Measurements from ENCODE around the gene TNPO2.

The TNPO2 gene

DNA sequence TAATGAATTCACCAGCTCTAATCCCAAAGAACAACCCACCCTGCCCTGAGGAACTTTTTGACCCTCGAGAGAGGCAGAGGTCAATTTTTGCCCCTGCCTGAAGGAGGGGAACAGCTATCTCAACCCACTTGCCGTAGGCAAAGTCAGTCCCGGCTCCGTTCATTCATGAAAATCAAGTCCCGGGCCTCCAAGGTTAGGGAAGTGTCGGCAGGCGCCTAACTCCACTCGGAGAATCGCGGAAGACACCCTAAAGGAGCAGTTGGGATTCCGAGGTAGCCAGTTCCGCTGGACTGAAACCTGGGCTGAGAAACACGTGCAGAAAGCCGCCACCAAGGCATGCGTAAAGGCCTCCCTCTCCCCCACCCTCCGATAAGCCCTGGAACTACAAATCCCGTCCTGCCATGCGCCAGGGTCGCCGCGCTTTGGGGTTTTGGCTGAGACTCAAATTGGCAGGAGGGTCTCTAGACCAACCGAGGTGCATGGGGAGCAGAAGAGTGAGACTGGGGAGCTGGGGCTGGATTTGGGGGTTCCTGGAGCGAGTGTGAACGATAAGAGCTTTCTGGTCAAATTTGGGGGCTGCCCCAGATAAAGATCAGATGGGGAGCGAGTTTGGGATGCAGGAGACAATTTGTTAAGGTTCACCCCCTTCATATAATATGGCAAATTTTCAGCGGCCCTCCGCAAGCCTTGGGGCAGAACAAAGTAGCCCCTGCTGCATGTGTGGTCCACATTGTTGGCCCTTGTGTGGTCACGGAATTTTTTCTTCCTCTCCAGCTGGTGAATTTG is at the start of gene TNPO2:
Gene TNPO2 (minus strand): TSS at position 292 of the 786 bp plus-strand sequence. CDS start 2,955 bp downstream, outside the sequence.
- DNase-seq = peak; percentile 79

DNA sequence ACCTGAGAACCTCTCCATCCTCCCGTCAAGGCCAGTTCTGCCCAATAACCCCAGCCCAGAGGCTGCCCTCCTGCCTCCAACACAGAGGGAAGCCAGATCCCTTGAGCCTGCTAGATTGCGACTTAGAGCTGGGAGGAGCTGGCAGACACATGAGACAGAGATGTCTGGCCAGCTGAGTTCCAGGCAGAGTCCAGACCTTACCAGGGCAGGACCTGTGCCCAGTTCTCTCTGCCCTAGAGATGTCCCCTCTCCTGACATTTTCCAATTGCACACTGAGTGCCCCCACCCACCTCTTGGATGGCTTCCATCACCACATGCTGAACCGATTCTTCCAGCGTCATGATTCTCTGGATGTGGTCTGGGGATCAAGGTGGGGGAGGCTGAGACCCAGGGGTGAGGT is 48.6 kb upstream of the TNPO2 start:
- no peak for DNase-seq

DNA sequence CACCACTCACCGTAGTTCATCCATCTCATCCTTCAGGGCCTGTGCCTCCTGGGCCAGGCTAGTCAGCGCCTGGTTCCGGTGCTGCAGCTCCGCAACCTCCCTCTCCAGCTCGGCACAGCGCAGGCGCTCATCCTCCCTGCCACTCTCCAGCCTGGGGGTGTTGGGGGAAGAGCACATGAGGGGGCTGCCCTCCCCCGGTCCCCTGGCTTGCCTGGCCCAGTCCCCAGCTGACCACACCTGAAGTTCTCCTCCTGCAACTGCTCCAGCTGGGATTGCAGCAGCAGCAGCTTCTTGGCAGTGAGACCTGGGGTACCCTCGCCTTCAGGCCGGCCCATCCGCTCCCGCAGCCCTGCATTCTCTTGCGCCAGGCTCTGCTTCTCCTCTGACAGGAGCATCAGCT is 47.2 kb upstream of the TNPO2 start:
- DNase-seq = no peak

DNA sequence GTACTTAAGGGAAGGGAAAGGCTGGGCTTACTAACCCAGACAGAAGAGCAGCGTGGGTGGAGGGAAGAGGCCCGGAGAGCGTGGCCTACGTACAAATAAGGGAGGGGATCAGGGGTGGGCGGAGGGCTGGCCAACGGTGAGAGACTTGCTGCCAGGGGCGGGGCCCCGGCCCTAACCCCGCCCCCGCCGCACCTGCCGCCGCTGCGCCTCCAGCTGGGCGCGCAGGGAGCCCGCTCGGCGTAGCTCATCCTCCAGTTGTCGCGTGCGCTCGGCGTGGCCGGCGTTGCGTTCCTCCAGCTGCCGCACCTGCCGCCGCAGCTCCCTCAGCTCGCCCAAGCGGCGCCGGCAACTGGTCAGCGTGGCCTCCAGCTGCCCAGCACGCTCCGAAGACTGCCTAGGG is 46.0 kb upstream of the TNPO2 start:
- peak; percentile 69 for DNase-seq

DNA sequence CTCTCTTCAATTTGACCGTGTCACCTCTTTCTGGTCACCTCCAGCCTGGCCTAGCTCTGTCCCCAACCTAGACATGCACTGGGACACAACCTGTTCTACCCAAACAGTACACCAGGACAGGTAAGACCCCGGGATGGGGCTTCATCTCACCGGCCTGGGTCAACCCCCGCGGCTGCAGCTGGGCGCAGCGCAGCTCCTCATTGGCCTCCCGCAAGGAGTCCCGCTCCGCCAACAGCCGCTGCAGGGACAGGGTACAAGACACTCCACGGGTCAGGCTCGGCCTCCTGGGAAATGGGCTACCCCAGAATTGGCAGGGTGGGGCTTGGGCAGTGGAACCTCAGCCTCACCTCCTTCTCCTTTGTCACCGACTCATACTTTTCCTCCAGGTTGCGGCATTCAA is 43.9 kb upstream of the TNPO2 start:
- DNase-seq = no peak

DNA sequence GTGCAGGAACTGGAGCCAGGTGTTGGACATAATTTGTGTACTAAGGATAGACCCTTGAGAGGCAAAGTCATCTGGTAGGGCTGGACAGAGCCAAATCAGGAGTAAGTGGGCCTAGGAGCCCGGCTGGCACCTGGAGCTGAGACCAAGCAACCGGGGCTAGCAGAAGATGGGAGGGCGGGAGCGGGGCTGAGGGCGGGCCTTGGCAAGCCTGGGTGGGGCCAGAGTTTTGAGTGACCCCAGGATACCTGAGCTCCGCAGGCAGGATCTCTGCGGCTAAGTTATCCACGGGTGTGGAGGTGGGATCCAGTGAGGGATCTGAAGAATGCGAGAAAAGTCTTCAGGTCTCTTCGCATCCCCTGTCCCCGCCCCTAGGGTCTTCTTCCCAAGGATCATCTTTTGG is 43.4 kb upstream of the TNPO2 start:
- DNase-seq = no peak

DNA sequence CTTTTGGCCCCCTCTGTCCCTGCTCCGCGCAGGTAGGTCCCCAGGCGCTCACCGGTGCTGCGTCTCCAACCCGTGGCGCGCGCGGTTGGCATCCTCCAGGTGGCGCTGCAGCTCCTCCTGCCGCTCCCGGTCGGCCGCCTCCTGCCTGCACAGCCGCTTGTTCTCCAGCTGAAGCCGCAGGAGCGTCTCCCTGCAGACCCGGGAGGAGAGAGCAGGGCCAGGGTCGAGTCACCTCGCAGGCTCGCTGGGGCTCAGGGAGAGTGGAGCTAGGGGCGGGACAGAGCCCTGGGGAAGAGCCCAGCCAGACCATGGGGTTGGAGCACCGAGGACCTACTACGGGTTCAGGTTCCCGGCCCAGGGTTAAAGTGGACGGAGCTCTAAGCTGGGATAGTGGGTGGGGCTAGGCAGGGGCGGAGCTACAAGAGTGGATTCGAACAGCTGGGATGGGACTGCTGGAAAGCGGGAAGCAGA is 42.4 kb upstream of the TNPO2 start:
- DNase-seq = peak; percentile 73

DNA sequence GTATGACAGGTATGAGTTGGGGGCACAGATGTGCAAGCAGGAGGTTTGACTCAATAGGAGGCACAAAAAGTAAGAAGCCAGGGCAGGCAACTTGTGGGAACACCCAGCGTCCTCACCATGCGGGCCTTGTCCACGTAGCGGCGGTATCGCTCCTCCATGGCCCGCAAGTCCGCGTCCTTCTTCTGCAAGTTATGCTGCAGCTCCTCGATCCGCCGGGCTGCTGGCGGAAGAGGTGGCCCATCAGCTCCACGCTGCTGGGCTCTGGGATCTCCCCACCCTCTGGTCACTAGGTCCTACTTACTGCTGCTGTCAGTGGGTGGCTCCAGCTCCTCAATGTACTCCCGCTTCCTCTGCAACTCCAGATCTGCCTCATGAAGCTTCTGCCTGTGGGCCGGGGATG is 41.0 kb upstream of the TNPO2 start:
- no peak for DNase-seq

DNA sequence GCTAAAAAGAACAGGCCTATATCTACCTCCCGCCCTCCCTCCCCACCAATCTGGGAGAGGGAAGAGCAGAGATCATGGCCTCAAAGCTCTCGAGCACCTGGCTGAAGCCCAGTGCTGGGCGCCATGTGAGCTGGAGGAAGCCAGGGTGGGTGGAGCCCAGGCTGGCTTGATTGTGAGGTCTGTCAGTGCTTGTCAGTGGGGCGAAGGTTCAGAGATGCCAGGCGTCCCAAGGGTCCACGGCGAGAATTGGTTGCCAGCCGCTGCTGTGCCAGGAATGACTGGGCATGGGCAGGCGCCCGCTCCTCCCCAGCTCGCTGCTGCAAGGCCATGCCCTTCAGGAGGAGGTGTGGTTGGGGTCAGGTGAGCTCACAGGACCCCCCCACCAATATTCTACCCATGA is 39.4 kb upstream of the TNPO2 start:
- DNase-seq = no peak

DNA sequence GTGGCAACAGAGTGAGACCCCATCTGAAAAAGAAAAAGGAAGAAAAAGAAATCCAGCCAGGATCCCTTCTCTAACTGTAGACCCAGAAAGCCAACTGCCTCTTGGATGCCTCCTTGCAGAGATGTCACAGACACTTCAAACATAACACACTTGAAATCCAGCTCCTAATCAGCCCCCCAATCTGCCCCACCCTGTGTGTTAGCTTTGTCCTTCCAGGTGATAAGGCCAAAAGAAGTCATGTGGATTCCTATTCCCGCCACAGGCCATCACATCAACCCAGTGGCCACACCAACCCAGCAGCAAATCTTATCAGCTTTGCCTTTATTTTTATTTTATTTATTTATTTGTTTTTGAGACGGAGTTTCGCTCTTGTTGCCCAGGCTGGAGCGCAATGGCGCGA is 36.0 kb upstream of the TNPO2 start:
- no peak for DNase-seq

DNA sequence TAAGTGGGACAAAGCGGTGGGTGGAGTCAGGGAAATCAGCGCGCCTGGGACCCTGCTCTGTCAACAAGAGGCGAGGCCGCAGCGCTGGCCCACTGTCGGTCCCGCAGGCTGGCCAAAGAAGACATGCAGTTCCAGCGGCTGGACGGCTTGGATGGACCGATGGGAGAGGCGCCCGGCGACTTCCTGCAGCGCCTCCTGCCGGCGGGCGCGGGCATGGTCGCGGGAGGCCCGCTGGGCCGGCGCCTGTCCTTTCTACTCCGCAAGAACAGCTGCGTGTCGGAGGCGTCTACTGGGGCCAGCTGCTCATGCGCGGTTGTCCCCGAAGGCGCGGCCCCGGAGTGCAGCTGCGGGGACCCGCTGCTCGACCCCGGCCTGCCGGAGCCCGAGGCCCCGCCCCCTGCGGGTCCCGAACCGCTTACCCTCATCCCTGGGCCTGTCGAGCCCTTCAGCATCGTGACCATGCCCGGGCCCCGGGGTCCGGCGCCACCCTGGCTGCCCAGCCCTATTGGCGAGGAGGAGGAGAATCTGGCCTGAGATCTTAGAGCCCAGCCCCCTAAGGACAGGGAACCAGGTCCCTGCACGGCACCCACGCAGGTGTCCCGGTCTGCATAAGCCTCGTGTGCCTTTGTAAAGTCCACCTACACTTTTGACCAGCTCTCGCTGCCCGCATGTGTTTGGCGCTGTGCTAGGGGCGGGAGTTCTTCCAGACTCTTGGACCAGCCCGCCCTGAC is 34.0 kb upstream of the TNPO2 start:
- DNase-seq = peak; percentile 68

DNA sequence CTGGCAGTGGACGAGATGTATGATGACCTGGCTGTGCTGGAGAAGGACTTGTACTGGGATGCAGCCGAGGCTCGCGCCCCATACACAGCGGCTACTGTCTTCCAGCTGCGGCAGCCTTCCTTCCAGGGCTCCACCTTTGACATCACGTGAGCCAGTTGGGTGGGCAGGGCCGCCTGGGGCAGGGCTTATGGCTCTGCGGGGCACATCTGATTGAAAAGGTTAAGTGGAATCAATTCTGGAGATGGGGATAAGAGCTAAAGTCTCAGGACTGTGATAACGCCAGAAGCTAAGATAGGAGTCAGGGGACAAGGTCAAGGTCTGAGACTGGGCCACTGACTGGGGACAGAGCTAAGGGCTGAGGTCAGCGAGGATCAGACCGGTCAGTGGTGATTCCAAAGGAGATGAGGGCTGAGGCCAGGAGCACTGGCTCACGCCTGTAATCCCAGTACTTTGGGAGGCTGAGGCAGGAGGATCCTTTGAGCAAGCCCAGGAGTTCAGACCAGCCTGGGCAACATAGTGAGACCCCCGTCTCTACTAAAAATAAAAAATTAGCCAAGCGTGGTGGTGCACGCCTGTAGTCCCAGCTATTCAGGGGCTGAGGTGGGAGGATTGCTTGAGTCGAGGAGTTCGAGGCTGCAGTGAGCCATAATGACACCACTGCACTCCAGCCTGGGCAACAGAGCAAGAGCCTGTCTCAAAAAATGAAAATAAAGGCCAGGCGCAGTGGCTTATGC is 32.6 kb upstream of the TNPO2 start:
- DNase-seq = no peak

DNA sequence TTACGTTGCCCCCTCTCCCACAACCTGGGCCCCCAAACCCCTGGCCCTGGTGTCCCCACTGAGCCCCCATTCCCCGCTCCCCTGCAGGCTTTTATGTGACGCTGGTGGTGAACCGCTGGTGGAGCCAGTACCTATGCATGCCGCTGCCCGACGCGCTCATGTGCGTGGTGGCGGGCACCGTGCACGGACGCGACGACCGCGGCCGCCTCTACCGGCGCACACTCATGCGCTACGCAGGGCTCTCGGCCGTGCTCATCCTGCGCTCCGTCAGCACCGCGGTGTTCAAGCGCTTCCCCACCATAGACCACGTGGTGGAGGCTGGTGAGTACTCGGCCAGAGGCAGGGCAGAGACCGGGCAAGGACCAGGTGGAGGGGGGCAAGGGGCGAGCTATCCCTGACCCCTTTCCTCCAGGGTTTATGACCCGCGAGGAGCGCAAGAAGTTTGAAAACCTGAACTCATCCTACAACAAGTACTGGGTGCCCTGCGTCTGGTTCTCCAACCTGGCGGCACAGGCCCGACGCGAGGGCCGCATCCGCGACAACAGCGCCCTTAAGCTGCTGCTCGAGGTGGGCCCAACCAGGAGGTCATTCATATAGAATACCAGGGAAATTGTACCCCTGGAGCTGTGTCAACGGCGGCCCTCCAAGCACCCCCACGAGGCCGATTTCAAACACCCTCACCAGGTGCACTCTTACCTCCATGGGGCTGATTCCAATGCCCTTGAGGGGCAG is 30.9 kb upstream of the TNPO2 start:
- no peak for DNase-seq

DNA sequence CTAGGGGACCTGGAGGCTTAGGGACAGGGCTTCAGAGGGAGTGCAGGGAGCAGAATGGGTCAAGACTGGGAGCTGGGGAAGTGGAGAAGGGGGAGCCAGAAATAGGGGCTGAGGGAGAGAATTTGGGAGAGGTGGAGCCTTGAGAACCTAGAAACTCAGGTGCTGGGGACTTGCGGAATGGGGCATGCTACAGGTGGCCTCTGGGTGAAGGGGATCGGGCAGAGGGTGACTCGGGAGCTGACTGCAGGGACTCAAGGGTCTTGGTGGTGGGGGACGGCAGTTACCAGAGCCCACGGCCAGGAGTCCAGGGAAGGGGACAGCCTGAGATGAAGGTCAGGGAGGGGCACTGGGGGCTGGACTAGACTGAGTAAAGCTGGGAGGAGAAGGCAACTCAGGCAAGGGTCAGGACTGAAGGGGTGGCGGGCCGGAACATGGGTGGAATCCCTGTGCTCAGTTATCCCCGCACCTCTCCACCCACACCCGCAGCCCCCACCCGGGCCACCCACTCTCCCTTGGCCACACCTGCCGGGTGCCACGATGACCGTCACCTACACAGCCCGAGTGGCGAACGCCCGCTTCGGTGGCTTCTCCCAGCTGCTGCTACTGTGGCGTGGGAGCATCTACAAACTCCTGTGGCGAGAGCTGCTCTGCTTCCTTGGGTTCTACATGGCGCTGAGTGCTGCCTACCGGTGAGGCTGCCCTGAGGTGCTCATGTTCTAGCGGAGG is 28.5 kb upstream of the TNPO2 start:
- no peak for DNase-seq

DNA sequence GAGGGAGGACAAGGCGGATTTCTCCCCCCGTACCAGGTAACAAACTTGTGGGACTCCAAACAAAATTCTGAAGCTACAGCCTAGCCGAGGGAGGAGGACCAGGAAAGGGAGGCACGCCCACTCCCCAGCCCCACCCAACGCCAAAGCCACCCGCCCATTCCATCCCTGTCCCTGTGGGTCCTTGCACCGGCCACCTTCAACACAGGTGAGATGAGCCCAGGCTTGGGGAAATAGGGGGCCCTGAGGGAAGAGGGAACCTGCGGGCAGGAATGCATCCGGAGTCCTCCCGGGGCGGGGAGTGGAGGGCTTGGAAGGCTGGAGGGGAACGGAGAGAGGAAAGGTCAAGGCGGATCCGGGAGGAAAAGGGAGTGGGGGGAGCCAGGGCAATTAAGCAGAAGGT is 27.9 kb upstream of the TNPO2 start, which contains the start of gene BEST2:
Gene BEST2 (plus strand): TSS at position 157 of the 400 bp plus-strand sequence. CDS start 802 bp downstream, outside the sequence.
- DNase-seq = no peak

DNA sequence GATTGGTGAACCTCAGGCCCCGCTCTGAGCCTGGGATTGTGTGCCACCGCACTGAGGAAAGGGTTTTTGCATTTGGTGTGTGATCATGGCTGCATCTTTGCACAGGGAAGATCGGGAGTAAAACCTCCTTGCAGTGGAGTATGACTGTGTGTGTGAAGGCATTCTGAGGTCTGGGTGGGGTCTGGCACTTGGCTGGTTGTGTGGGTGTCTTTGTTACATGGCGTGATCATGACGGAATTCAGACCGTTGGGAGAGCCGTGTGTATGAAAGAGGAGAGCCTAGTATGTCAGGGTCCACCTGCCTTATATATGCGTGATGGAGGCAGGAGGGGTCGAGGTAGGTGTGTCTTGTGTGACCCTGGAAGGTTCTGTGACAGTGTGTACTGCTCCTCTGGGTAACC is 27.1 kb upstream of the TNPO2 start:
- DNase-seq = no peak

DNA sequence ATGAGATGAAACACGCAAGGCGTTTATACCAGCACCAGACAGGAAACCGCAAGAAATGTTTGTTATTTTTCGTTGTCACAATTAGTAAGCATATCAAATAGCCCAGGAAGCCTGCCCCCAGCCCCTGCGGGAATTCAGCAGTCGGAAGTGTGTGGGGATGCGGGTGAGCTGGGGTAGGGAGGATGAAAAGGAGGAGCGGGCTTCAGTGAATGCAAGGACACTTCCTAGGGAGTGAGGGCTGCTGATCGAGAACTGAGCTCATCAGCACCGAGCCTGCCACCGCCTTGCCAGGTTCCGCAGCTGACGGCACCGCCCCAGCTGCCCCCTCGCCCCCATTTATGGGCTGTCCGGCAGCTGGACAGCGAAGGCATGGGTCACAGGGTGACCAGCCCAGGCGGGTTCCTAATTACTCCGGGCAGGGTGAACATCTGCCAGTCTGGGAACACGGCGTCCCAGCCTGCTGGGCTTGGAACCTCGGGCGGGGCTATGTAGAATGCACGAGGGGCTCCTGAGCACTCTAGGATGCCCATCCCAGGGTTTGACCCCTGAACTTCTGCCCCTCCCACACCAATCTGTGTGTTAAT is 26.3 kb upstream of the TNPO2 start:
- no peak for DNase-seq

DNA sequence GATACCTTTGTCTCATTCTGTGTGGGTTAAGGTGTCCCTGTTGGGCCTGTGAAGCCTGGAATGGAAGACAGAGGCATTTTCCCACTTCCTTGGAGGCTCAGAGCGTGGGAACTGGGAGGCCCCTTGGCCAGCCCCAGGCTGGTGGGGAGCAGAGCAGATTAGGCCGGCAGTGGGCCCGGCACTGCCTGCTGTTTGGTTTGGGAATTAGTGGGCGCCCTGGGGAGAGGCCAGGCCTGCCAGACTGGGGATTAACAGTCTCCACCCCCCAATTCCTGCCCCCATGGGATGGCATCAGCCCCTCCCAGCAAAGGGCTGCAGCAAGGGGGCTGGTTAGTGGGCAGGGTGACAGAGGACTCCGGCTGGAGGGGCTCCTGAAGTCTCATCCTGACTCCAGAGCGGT is 24.8 kb upstream of the TNPO2 start:
- no peak for DNase-seq

DNA sequence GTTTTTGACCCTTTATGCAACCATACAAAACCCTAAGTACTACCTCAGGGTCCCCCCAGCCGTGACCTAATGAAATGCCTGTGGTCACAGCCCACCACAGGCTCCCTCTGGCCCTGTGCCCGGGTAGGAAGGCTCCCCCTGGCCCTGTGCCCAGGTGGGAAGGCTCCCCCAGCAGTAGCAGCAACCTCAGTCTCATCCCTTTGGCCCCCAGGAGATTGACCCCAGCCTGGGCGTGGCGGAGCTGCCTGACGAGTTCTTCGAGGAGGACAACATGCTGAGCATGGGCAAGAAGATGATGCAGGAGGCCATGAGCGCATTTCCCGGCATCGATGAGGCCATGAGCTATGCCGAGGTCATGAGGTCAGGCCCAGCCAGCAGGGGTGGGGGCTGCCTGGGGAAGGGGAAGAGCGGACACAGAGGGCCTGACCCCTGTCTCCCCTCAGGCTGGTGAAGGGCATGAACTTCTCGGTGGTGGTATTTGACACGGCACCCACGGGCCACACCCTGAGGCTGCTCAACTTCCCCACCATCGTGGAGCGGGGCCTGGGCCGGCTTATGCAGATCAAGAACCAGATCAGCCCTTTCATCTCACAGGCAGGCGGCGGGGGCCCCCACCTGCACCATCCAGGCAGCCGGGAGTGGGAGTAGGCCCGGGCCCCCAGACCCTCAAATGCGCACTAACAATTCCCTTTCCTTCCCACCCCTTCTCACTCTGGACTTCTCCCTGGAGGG is 21.6 kb upstream of the TNPO2 start:
- DNase-seq = no peak

DNA sequence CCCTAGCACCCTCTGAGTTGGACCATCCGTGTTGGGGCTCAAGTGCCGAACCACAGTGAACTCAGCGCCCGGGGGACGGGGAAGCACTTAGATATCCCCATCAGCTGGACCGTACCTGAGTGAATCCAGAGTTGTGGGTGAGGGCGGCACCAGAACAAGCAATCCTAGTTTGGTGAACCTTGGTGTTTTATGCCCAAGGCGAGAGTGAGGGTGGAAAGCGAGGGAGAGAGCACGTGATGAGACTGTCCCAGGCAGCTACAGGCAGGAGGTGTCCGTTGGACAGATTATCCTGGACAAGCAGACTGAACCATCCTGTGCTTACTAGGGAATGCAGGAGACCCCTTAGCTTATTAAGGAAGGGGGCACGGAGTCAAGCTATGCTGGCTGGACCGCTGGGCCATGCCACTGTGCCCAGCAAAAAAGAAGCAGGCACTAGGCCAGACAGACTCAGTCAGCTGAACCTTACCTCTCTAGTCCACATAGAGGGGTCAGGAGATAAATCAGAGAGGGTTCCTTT is 14.2 kb upstream of the TNPO2 start:
- DNase-seq = no peak

Data from stimulated activated CD4-positive, alpha-beta T cell treated with anti-CD3 and anti-CD28 coated beads, Interleukin-1b, Interleukin-23, amount 100 ng/mL, for 48 hours (primary cell).